Neural cell (in vitro differentiated cells): ENCODE data around the gene TEX35. TPM values are rescaled to one million over a fixed set of nuclear protein-coding genes. Genes with fewer than 3 reads are reported as not detected.

Source experiments
- H2AFZ ChIP-seq: fragments of 200-600, 300-800 bp; sonication (generic), shearing (Covaris generic); 2 replicates; pipeline ENCODE4 v1.6.0; 2014; ENCODE audit warnings: low read depth, mild to moderate bottlenecking, antibody characterized with exemption, low read length, moderate library complexity
- H3F3A ChIP-seq: fragments of 200-600 bp; shearing (Covaris generic); 2 replicates; pipeline ENCODE4 v1.6.1; 2016; ENCODE audit warnings: mild to moderate bottlenecking, moderate library complexity, mixed read lengths, antibody characterized with exemption, low read length; ENCODE audit not compliant: insufficient read depth, poor library complexity, severe bottlenecking
- H3K27ac ChIP-seq: fragments of 200-600, 300-800 bp; sonication (generic), shearing (Covaris generic); 2 replicates; pipeline ENCODE4 v1.5.1; 2014; ENCODE audit warnings: mild to moderate bottlenecking, low read length, moderate library complexity
- H3K27me3 ChIP-seq: fragments of 300-800, 200-600 bp; sonication (generic), shearing (Covaris generic); 2 replicates; pipeline ENCODE4 v1.6.0; 2014; ENCODE audit warnings: mild to moderate bottlenecking, low read depth, low read length, moderate library complexity; ENCODE audit not compliant: insufficient read depth
- H3K36me3 ChIP-seq: fragments of 300-800, 200-600 bp; sonication (generic), shearing (Covaris generic); 2 replicates; pipeline ENCODE4 v1.5.1; 2014; ENCODE audit warnings: mild to moderate bottlenecking, antibody characterized with exemption, low read length, moderate library complexity; ENCODE audit not compliant: insufficient read depth
- H3K4me2 ChIP-seq: fragments of 300-800, 200-600 bp; sonication (generic), shearing (Covaris generic); 2 replicates; pipeline ENCODE4 v1.6.0; 2014; ENCODE audit warnings: mild to moderate bottlenecking, low read length
- H3K4me3 ChIP-seq: fragments of 300-800, 200-600 bp; sonication (generic), shearing (Covaris generic); 2 replicates; pipeline ENCODE4 v1.5.1; 2014; ENCODE audit warnings: mild to moderate bottlenecking, low read length, moderate library complexity
- H3K79me2 ChIP-seq: fragments of 200-600 bp; shearing (Covaris generic); replicated peaks from 2 replicates; pipeline ENCODE4 v1.6.0; 2014; ENCODE audit warnings: mild to moderate bottlenecking, low read length, moderate library complexity; ENCODE audit not compliant: insufficient read depth
- H3K9ac ChIP-seq: fragments of 300-800, 200-600 bp; sonication (generic), shearing (Covaris generic); 2 replicates; pipeline ENCODE4 v1.6.1; 2016; ENCODE audit warnings: mild to moderate bottlenecking, low read length, mixed read lengths
- H3K9me2 ChIP-seq: fragments of 200-600 bp; shearing (Covaris generic); 2 replicates; pipeline ENCODE4 v1.6.1; 2016; ENCODE audit warnings: mild to moderate bottlenecking, low read length, mixed read lengths; ENCODE audit not compliant: insufficient read depth
- H3K9me3 ChIP-seq: fragments of 200-600, 300-800 bp; sonication (generic), shearing (Covaris generic); 2 replicates; pipeline ENCODE4 v1.6.1; 2016; ENCODE audit warnings: mild to moderate bottlenecking, mixed run types, low read length, moderate library complexity, mixed read lengths
- H4K20me1 ChIP-seq: fragments of 200-600 bp; shearing (Covaris generic); 2 replicates; pipeline ENCODE4 v1.6.1; 2016; ENCODE audit warnings: mild to moderate bottlenecking, mixed run types; ENCODE audit not compliant: insufficient read depth
- CTCF ChIP-seq: fragments of 450-650 bp; IDR thresholded peaks from 2 replicates; pipeline ENCODE4 v1.5.1; 2014; ENCODE audit warnings: antibody characterized with exemption, mild to moderate bottlenecking, moderate library complexity; ENCODE audit not compliant: poor library complexity, severe bottlenecking
- EP300 ChIP-seq: fragments of 450-650 bp; conservative IDR thresholded peaks from 2 replicates; pipeline ENCODE4 v1.6.1; 2014; ENCODE audit warnings: antibody characterized with exemption, mild to moderate bottlenecking, moderate library complexity; ENCODE audit not compliant: poor library complexity, severe bottlenecking
- EZH2 ChIP-seq: fragments of 200-600, 300-800 bp; shearing (Covaris generic), sonication (generic); IDR thresholded peaks from 2 replicates; pipeline ENCODE4 v1.6.1; 2014; ENCODE audit warnings: antibody characterized with exemption, low read length, borderline replicate concordance, mild to moderate bottlenecking; ENCODE audit not compliant: insufficient read depth, poor library complexity, severe bottlenecking
- MXI1 ChIP-seq: fragments of 450-650 bp; conservative IDR thresholded peaks from 2 replicates; pipeline ENCODE4 v1.6.1; 2014; ENCODE audit warnings: antibody characterized with exemption, mild to moderate bottlenecking; ENCODE audit not compliant: poor library complexity, severe bottlenecking
- POLR2AphosphoS5 ChIP-seq: IDR thresholded peaks from 2 replicates; pipeline ENCODE4 v1.6.1; 2012
- RAD21 ChIP-seq: fragments of 450-650 bp; conservative IDR thresholded peaks from 2 replicates; pipeline ENCODE4 v1.6.1; 2014; ENCODE audit warnings: antibody characterized with exemption, mild to moderate bottlenecking, moderate library complexity
- REST ChIP-seq: IDR thresholded peaks from 2 replicates; pipeline ENCODE4 v1.6.1; 2012; ENCODE audit warnings: borderline replicate concordance
- SMC3 ChIP-seq: fragments of 450-650 bp; conservative IDR thresholded peaks from 2 replicates; pipeline ENCODE4 v1.6.1; 2014; ENCODE audit warnings: antibody characterized with exemption, mild to moderate bottlenecking, moderate library complexity; ENCODE audit not compliant: poor library complexity
- TAF1 ChIP-seq: IDR thresholded peaks from 2 replicates; pipeline ENCODE4 v1.6.1; 2012; ENCODE audit warnings: low read depth
- polyA plus RNA-seq: library from polyadenylated mRNA; depleted of rRNA; stranded (reverse); fragments of >200 nt; gene quantifications from 2 replicates; pipeline ENCODE4 v1.2.3, GENCODE V29; 2014

The TEX35 gene
- polyA plus RNA-seq, 1 donor from 2014 or later: not detected

GRCh38 chr1:178500091-178500770 is 12.7 kb upstream of the TEX35 start:
- Histone ChIP-seq H4K20me1 (no peaks in the 10 kb centered on the region), H3K9me3 (no peaks in the 10 kb centered on the region), H3K79me2 (no peaks in the 10 kb centered on the region), H3K9ac (no peak overlapping the region), H3K36me3 (no peaks in the 10 kb centered on the region), H3K4me2 (no peak overlapping the region), H3K9me2 (no peaks in the 10 kb centered on the region), H2AFZ (no peak overlapping the region), H3F3A (no peaks in the 10 kb centered on the region), H3K4me3 (no peak overlapping the region), H3K27ac (no peak overlapping the region), H3K27me3 (no peaks in the 10 kb centered on the region)
- TF ChIP-seq RAD21 (no peak), POLR2AphosphoS5 (no peak), EZH2 (no peak), TAF1 (no peak), CTCF (peak; percentile 12)

GRCh38 chr1:178500936-178501554 is 11.9 kb upstream of the TEX35 start:
- no peaks in the 10 kb centered on the region for H3K79me2 ChIP-seq
- H3K4me2 ChIP-seq: no peak overlapping the region
- no peak overlapping the region for H3K27ac ChIP-seq
- no peak overlapping the region for H3K4me3 ChIP-seq
- no peaks in the 10 kb centered on the region for H3K27me3 ChIP-seq
- H3K36me3 ChIP-seq: no peaks in the 10 kb centered on the region
- no peaks in the 10 kb centered on the region for H3F3A ChIP-seq
- H4K20me1 ChIP-seq: no peaks in the 10 kb centered on the region
- H2AFZ ChIP-seq: no peak overlapping the region
- no peaks in the 10 kb centered on the region for H3K9me2 ChIP-seq
- H3K9ac ChIP-seq: no peak overlapping the region
- TF ChIP-seq POLR2AphosphoS5 (no peak), RAD21 (no peak), TAF1 (no peak), EP300 (no peak), EZH2 (no peak), SMC3 (no peak), MXI1 (no peak), CTCF (no peak), REST (no peak)
- H3K9me3 ChIP-seq: no peaks in the 10 kb centered on the region
